Iris pigment epithelial cell (primary cell): ENCODE results near the gene PEF1.

Experiments used
- DNase-seq: peaks from one replicate; pipeline ENCODE4 v3.0.0-alpha.2; 2011; ENCODE audit warnings: low read depth

The PEF1 gene

DNA sequence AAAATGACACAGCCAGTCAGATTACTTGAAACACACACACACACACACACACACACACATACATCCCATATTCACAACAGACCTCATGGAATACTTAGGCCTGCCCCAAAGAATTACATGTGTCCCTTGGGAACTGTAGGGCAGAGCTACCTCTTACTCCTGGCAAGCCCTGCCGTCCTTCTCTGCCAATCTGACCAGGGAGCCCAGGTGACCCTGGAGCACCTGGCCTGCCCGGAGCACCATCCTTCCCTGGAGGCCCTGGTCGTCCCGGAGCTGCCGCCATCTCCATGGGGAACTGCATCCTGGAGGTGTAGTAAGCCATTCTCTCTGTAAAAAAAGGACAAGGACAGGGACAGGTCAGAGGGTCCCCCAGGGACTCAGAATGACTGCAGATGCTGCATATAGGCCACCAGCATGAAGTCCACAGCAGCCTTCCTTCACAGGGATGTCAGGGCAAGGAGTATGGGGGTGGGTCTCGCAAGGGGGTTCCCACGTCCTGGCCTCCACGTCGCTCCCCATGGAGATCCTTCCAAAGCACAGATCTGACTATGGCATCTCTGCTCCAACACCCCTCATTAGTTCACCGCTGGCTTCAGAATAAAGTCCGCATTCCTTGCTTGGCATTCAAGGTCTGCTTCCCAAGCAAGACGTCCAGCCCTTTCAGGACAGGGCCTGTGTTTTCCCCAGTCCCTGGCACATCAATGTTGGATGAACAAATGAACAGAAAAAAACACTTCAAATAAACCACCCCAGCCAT, 9.2 kb upstream of the PEF1 start:
- no peak for DNase-seq

DNA sequence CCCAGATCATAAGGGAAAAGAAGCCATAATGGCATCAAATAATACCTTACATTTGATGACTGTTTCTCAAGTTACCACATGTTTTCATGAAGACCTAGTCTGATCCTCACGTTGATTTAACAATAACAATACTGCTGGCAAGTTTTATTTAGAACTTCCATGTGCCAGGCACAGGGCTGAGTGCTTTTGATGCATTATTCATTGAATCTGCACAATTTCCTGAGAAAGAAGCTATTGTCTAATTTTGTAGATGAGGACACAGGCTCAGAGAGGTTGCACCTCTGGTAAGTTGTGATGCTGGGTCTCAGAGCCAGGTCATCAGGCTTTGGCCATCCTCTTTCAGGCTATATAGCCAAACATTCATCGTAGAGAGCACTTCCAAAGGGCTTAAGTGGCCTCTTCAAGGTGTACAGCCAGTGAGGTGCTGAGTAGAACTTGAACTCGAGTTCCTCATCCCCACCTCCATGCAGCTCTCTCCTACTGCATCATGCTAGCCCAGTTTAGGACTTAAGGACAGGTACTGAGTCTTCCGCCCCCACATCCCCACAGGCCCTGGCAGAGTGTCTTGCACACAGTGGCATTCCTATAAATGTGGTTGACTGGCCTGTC, 8.3 kb upstream of the PEF1 start:
- DNase-seq: no peak

DNA sequence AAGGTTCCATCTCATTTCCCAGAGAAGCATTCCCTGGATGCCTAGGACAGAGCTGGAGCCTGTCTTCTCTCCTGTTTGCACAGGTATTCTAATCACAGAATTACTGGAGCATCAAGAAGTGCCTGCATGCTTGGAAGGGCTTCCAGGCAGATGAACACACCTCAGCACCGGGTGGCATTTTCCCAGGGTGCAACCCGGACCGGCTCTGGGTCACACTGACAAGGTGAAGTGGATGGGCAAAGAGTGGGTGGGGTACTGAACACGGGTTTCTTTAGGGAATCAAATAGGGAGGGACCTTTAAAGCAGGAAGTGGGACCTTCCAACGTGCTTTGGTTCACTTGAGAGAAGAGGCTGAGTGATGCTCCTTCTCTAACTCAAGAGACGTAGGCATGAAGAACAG, 7.1 kb upstream of the PEF1 start:
- no peak for DNase-seq

DNA sequence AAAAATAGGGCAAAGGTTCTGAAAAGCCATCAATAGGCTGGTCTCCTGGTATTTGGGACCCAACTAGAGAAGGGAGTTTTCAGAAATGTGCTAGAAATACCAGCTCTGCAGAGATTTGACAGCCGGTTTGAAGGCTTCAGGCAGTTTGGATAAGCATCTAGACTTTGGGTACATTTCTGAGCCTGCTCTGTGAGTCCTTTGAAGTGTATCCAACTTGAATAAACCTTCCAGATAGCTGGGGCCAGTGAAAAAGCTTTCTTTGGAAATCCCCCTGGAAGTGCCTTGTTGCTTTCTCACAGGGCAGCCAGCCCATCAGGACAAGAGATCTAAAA, 6.4 kb upstream of the PEF1 start:
- peak; percentile 27 for DNase-seq

DNA sequence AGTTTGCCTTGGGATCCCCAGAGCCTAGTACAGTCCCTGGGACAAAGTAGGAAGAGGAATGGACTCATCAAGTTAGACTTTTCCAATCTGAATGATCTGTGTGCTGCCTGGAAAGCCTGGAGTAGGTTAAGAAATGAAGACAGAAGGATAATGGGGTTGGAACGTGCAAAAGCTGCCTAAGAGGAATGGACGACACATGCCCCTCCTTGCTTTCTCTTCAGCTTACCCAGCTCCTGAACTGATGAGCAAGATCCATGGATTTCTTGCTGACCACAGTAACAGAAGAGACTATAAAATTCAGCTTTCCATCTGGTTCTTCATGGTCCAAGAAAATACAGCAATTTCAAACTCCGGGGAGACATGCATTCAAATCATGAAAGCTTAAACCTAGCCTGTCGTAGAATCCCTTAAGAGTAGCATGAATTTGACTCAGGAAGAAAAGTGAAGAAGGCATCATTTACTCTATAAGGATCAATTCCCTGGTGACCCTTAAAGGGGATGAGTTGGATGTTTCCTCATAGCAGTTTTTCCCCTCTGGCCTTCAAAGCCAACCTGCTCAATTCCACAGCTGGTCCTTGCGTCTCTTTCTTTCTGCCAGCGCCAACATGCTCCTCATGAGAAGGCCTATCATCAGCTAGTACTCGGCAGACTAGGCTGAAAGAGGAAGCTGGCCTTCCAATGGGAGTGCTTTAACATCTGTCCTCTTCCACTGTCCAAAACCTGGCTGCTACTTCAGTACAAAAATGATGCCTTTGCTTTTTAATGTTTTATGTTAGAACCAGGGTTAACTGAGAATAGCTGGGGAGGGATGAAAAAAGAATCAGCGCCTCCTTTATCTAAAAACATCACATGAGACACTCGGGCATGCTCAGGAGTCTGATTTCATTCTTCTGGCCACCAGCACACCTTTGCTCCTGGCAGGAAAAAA, 5.7 kb upstream of the PEF1 start:
- DNase-seq: no peak

DNA sequence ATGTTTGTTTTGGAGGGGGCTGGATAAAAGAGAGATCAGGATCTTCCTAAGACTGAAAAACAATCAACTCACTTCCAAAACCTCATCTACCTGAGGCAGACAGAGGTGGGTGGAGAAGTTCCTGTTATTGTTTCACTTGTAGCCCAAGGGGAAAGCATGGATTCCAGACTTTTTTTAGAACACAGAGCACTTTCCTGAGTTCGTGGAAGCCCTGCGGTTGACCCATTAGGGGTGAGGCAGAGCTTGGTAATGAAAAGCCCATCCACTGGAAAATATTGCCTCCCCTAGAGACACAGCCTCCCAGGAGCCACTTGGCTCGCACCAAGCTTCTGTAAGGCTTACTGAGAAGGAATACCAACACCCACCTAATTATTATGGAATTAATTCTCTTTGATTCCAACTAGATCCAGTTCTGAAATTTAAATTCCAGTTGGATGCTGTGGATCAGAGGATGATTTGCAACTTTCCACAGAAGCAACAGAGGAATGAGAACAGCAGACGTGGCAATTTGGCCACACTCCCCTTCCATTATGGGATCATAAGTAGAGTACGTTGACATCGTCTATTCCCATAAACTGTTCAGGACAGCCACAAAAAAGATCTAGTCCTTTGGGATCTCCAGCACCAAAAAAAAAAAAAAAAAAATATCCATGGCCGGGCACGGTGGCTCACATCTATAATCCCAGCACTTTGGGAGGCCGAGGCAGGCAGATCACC, 4.1 kb upstream of the PEF1 start:
- DNase-seq: no peak

DNA sequence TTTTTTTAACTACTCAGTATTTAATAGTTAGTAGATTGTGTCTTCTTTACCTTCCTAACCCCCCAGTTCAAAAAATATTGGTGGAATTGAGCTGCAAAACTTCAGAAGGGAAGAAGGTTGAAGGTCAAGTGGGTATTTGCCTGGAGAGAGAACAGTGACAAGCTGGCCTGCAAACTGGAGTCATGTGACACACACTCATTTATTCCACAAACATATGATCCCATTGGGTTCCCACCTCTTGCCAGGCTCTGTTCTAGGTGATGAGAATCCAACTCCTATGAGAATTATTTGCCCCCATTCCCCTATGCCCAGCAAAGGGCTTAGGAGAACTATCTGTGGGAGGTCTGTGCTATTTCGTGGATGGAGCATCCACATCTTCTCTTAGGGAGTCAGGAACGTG, 3.5 kb upstream of the PEF1 start:
- DNase-seq: no peak

DNA sequence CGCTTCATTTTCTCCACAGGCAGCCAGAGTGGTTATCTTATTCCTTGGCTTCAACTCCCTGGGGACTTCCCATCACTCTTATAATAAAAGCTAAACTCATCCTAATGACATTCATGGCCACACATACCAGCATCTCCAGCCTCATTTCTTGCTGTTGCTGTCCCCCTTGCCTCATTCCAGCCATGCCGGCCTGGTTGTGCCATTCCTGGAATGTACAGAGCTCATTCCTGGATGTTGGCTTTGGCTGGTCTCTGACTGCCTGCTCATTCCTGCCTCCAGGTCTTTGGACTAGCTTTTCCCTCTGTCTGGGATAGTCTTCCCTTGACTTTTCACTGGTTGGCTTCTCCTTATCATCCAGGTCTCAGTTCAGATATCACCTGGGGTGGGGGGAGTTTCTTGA, 2.4 kb upstream of the PEF1 start:
- no peak for DNase-seq

DNA sequence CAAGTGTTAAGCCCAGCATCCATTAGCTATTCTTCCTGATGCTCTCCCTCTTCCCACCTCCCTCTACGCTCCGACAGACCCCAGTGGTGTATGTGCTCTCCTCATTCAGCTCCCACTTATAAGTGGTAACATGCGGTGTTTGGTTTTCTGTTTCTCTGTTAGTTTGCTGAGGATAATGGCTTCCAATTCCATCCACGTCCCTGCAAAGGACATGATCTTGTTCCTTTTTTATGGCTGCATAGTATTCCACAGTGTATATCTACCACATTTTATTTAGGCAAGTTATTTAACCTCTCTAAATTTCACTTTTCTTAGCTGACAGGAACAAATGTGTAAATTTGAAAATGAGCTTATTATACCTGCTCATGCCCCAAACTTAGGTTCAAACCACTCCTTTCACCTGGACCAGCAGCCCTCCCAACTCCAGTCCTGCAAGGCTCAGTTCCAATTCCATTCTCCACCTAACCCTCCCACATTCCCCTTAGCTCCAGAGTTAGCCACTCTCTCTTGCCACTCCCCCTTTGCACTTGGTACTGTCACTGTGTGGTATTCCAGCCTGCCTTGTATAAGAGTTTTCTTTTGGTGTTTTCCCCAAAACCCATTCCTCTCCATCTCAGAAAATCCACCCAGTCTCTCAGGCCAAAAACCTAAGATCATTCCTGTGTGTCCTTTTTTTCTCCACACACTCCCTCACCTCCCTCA, 1.7 kb upstream of the PEF1 start:
- no peak for DNase-seq

DNA sequence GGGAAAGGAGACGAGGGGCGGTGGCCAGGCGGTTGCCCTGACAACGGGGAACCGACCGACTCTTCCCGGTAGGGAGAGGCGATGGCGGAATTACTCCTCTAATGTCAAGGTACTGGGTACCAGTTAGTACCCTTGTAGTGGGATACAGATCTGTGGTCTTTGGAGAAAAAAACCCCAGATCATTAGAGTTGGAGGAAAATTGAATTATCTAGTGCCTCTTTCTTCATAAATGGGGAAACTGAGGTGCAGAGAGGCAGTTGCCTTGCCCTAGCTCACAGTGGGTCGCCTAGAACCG, 545 bp upstream of the PEF1 start:
- DNase-seq: no peak

DNA sequence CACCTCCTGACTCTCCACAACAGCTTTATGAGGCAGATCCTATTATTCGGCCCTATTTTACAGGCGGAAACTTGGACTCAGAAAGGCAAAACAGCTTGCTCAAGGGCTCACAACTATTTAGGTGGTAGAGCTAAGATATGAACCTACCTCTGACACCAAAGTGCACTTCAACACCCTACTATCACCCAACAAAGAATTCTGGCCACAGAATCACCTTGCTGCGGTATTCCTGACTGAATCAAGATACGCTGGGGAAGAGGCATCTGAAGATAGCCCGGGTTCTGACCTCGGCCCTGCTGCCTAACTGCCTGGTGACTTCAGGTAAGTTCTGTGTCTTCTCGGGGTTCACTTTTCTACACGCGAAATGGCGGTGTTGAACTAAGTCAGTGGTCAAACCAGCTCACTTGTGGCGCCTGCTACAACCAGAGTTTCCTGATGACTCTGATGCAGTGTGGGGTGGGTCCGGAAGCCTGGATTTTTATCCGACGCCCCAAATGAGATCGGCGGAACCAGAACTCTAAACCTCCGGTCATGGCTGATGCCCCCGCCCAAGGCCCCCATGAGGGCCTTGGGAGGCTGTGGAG, 608 bp downstream of the PEF1 start:
- no peak for DNase-seq

DNA sequence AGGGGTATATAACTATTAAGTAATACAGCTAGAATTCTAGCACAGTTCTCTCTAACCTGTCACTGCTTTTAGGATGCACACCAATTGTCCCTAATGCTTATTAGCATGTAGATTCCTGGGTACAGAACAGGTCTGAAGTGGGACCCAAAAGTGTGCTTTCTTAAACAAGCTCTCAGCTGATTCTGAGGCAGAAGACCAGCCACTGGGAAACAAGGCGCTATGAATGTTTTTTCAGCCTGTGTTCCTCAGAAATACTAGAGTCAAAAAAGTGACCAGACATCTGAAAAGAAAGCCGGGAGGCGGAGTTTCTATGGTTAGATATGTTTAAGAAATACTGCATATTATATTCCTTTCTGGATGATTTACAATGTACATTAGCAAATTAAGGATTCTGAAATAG, 1.8 kb downstream of the PEF1 start:
- DNase-seq: no peak

DNA sequence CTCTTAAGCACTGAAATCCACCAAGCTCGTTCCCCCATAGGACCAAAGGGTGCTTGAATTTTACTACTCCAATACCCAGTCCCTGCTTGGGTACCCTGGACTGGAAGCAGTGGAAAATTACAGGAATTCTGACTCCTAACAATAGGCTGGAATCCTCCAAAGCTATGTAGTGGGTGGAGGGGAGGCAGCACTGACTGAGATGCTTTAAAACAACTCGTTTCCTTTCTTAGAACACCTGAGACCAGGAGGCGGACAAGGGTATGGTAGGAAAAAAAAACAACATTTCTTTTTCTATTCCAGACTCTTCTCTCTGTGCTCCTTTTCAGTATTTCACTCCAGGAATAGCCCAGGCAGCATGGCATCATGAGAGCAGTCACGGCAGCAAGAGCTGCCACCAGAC, 2.3 kb downstream of the PEF1 start:
- DNase-seq: no peak

DNA sequence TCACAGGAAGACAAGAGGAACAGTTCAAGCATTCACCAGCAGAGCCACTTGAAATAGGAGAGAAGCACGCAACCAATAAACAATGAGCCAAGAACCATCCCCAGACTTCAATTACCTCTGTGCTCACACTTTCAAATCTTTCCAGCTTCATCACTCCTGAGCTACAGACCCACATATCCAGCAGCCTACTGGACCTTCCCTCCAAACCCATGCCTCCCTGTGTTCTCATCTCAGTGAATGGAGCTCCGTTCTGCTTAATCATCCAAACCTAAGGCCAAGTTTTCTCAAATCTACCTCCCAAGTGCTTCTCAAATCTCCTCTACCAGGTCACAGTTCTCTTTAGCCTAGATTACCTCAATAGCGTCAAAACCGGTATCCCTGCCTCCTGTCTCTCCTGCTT, 3.7 kb downstream of the PEF1 start:
- DNase-seq: no peak

DNA sequence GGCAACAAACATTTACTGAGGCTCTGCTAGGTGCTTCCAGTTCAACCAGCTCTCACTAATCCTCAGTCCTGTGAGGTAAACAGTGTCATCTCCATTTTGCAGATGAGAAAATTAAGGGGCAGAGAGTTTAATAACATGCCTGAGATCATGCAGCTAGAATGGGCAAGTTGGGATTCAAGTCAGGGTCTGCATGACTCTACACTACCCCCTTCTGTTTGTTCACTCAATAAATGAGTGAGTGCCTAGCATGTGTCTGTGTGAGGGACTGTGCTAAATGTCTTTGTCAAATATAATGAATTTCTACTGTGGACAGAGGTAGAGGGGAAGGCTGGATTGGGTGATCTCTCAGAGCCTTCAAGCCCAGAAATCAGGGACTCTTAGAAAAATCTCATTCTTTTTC, 4.5 kb downstream of the PEF1 start:
- DNase-seq: no peak

DNA sequence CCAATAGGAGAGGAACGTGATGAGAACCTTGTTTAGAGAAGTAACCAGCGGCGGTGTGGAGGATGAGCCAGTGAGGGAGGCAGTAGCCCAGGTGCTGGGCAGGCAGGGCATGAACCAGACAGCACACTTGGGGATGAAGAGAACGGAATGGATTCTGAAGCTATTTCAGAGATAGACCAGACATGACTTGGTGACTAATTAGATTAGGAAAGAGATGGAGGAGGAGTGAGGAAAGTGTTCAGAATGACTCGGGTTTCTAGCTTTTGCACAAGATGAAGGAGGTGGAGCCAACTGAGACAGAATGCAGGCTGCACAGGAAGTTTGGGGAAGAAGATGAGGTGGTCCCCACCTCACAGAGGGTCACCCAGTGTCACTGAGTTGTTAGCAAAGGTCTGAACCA, 5.1 kb downstream of the PEF1 start:
- DNase-seq: peak; percentile 91

DNA sequence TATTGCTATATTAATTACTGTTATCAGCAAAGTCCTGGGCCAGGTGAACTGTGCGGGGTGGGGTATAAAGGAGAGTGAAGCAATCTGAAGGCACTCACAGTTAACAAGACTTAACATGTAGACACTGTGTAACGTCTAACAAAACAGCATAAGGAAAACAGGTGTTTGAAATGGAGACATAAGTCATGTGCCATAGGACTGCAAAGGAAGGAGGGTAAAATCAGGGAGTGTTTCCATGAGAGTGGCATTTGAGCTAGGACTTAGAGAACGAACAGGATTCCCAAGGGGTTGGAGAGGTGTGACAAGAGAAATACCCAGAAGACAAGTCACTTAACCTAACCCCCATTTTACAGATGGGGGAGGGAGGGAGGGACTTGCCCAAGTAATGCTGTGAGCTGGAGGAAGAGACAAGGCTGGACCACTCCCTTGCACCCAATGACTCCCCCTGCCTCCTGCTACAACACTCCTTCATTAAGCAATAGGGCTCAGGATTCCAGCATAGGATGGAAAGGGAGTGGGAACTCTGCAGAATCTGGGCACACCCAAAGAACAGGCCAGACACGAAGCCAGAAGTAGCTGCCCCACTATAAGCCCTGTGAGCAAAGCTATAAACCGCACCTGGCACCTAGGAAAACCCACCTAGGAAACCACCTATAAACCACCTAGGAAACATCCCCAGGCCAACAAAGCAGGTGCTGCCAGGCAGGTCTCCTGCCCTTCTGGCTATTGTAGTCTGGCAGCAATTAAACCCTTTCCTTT, 6.6 kb downstream of the PEF1 start:
- no peak for DNase-seq

DNA sequence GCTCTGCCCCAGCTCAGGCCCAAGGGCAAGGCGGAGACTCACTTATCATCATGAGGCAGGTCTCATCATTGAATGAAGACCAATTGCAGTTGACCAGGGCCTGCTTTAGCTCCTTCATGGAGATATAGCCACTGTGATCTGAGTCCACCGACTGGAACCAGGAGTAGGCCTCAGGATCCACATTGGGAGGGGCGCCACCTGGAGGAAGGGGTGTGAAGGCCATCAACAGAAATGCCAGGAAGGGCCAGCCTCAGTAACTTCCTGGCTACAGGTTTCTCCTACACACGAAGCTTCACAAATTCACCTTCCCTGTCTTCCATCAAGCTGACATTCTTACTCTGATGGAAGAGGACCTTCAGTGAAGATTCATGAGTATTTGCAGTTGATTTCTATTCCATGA, 11.6 kb downstream of the PEF1 start:
- DNase-seq: peak; percentile 28

DNA sequence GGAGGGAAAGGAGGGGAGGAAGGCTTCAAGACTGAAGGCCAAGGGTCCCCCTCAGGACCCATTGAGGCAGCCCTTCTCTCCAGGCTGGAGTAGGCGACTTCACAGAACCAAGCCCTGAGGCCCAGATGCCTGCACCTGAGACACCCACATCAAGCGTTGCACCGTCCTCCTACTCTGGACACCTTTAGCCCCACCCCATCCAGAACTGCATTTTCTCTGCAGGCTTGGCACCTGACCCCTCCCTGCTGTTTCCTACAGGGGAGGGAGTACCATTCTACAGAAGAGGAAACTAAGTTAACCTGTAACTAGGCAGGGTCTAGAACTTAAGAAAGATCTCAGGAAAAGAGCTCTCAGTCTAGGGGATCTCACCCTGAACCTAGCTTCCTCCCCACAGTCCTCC, 12.0 kb downstream of the PEF1 start:
- DNase-seq: no peak

DNA sequence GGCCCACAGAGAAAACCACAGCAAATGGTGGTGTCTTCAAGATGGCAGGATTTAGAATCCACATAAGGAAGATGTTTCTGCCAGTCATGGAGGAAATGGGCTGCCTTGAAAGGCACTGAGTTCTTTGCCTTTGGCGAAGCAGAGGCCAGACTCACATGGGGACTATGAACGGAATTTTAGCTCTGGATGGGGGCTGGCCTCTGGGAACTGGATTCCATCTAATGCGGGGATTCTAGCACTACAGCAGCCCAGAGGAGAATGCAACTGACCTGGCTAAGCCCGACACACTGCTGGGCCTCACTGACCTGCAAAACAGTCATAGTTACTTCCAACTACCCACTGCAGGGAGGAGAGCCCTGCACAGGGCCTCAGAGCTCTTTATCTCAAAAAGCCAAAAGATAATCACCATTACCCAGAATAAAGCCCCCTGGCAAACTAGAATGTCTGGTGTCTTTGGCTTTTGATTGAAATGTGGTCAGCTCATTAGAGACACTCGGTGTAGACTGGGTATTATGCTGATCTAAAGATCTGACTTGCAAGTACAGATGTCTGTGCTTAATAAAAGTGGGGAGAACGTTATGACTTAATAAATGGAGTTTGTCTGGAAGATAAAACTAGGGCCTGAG, 15.6 kb downstream of the PEF1 start:
- no peak for DNase-seq
